ENCODE results near the gene RTEL1.
"Not testable (repeated sequence)": the region's sequence is repeated elsewhere in the genome, so short reads cannot be mapped to it uniquely, and the experiment has no call there.

RTEL1 gene

DNA sequence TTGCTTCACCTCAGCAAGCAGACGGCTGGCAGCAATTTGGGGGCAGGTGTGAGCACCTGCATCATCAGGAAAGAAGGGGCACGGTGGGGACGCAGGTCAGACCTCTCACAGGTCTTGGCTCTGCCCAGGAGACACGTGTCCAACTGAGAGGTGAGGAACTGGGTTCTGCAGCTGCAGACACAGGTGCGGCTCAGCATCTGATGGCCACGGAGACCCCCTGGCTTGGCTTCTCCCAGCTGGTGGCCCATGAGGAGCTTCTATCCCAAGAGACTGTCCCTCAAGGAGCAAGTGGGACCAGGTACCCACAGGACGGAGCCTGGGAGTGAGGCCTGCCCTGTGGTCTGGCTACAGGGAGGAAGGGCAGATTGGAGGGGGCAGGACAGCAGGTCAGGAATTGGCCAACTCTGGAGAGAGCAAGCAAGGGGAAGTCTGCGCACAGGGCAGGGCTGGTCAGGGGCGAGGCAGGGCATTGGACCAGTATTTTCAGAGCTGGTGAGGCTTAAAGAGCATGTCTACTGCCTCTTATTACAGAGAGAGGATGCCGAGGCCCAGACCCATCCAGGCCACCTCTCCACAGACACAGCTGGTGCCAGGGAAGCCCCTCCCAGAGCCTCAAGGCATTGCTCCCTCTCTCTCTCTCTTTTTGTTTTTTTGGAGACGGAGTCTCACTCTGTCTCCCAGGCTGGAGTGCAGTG is 9.1 kb upstream of the RTEL1 start:
- DNase-seq (ENCODE audit: low read depth) = no peak

DNA sequence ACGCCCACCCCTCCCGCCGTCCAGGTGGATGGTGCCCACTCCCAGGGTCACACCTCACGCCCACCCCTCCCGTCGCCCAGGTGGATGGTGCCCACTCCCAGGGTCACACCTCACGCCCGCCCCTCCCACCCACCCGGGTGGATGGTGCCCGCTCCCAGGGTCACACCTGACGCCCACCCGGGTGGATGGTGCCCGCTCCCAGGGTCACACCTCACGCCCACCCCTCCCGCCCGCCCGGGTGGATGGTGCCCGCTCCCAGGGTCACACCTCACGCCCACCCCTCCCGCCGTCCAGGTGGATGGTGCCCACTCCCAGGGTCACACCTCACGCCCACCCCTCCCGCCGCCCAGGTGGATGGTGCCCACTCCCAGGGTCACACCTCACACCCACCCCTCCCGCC is 7.6 kb upstream of the RTEL1 start:
- DNase-seq (ENCODE audit: low read depth) = not testable (repeated sequence)

DNA sequence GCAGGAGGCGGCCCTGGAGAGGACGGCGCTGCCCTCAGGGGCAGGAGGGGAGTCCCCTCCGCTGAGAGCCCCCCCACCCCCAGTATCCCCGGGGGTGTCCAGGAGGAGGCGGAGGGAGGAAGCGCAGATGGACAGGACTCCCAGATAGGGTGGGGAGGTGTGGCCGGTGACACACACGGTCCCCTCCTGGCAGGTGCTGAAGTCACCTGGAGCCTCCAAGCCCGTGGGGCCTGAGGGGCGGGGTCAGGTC is 6.2 kb upstream of the RTEL1 start:
- DNase-seq (ENCODE audit: low read depth) = no peak

DNA sequence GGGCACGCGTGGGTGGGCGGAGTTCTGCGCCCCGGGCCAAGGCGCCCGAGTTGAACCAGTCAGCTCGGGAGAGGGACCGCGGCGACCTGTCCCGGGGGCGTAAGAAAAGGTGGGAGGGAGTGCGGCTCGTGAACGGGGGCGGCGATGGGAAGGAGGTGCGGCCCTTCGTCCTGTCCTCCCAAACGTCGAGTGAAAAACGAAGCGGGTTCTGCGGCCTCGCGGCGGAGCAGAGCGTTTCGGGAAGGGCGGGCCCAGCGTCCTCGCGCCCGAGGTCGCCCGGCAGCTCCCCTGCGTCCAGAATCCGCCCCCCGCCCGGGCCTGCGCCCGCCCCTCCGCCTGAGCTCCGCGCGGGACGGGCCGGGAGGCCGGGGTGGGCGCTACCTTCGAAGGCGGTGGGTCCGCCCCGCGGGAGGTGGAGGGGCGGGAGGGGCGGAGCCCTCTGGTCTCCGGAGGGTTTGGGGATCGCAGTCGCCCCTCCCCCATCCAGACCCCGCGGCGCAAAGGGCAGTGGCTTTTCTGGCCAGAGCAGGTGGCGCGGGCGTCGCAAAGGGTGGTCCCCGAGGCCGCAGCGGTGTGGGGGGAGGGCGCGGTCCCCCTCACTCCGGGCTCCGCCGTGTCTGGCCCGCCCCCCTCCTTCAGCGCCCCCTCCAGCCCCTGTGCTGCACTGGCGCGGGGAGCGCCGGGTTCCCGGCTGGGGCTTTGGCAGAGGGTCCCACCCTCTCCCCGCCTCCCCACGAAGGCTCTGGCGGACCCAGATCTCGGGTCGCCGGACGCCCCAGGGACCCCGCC is 5.7 kb upstream of the RTEL1 start:
- DNase-seq (ENCODE audit: low read depth) = no peak

DNA sequence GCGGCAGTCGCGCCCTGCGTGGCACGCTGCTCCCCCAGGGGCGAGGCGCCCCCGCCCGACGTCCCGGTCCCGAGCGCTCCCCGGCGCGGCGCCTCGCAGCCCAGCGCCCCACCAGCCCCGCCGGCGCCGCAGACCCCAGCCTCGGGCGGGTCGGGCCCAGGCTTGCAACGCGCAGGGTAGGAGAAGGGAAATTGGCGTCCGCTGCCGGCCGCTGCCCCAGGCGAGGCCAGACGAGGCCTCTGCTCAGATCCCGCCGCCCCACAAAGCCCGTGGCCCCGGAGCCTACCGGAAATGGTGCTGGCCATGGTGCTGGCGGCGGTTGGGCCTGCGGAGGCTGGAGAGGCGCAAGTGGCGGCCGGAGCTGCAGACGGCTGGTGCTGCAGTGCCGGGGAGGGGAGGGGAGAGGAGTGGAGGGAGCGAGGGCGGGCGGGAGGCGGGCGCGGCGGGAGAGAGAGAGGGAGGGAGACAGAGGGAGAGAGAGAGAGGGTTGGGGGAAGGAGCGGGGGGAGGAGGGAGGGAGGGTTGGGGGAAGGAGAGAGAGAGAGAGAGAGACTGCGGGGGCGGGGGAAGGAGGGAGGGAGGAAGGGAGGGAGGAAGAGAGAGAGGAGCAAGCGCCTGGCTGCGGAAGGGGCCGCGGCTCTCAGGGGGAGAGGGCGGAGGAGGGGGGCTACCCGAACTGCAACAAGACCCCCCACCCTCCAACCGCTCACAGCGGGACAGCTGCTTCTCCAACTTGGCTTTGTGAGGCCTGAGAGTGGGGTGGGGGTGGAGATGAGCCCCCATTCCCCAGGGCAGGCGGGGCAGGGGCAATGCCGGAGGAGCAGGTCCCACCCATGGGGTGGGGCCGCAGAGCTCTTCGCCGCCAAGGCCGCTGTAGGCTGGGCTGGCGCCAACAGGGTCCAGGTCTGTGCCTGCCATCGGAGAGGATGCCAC is 4.8 kb upstream of the RTEL1 start, which contains the start of gene STMN3:
STMN3 (minus strand) TSS at position 384 of the 933 bp plus-strand sequence; CDS start at position 305, 79 bp downstream.
- no peak for DNase-seq (ENCODE audit: low read depth)

DNA sequence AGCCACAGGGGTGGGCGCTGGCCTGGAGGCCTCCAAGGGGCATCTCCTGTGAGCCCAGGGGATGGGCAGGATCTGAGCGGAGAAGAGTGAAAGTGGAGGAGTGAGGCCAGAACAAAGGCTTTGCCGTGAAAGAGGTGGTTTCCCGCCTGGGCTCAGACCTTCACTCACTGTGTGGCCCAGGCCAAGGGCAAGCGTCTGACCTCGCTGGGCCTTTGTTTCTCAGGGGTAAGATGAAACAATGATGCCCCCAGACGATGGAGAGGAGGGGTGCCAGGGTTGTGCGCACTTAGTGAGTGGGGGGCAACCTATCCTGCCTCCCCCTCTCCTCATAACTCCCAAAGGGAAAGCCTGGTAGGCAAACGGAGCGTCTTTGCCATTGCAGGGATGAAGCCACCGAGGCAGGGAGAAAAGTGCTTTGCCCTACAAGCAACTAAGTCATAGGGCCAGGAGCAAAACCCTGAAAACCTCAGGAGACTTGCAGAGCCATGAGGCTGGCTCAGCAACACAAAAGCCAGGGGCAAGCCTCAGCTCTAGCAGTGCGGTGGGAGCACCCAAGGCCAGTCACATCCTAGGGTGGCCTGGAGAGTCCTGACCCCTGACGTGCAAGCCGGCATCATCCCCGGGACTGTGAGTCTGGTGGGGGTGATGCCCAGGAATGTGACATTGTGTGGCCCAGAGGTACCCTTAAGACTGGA is 4.0 kb upstream of the RTEL1 start:
- no peak for DNase-seq (ENCODE audit: low read depth)

DNA sequence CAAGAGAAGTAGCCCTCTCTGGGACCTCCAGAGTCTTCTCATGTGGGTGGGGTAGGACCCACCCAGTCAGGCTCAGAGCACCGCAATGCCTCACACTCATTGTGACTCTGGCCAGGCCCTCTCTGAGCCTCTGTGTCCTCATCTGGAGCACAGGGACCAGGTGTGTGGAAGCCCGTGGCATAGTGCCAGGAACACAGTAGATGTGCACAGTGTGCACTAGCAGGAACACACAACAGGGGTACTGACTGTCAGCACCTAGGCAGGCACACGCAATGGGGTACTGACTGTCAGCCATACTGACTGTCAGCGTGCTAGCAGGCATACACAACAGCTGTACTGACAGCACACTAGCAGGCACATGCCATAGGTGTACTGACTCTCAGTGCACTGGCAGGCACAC is 2.9 kb upstream of the RTEL1 start:
- DNase-seq (ENCODE audit: low read depth) = no peak

DNA sequence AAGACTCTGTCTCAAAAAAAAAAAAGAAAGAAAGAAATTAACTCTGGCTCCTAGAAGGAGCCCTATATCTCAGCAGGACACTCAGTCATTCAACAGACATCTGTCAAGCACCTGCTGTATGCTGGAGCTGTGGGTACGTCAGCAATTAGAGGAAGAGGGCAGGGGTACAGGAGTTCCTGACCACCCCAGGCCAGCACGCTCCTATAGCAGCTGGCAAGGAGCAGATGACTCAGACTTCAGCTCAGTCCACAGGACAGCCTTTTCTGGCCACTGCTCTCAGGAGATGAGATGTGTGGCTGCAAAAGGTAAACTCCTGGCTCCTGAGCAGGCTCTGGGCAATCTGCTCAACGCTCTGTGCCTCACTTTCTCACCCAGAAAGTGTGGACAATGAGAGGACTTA is 1.7 kb upstream of the RTEL1 start:
- DNase-seq (ENCODE audit: low read depth) = no peak

DNA sequence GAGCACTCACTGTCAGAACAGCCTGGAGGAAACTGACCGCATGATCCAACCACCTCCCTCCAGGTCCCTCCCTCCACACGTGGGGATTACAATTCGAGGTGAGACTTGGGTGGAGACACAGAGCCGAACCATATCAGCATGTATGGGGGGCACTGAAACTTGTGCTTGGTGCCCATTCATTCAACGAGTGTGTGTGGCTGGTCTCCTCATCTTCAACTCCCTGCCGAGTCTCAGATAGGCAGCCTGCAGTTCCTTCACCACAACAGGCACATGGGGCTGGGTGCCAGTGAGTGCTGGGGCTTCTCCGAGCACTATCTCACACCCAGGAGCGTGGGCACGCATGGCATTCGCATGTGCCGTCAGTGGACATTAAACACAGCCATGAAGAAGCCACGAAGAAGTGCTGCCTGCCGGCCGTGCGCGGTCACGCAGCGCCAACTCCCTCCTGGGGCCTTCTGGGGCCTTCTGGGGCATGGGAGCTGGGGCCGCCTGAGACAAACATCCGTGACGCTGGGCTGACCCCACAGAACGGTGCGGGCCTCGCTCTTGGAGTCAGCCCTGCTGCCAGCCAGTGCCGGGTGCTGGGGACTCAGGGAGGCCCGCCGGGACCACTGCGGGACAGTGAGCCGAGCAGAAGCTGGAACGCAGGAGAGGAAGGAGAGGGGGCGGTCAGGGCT is 714 bp upstream of the RTEL1 start:
- no peak for DNase-seq (ENCODE audit: low read depth)

DNA sequence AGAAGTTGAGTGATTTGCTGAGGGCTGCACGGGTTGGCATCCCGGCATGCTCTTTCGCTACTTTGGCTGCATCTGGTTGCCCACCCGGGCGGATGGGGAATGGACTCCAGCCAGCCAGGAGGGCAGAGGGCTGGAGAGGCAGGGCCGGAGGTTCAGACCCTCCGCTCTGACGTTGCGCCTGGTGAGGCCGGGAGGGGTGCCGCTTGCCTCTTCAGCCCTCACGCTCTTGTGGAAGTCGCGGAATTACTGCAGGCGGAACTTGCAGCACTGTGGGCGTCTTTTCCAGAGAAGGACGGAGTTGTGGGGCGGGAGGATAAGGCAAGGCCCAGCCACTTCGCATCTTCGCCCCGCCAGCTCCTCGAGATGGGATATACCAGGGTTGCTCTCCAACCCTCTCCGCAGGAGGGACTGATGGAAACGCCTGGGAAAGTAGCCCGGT is 656 bp downstream of the RTEL1 start:
- no peak for DNase-seq (ENCODE audit: low read depth)

DNA sequence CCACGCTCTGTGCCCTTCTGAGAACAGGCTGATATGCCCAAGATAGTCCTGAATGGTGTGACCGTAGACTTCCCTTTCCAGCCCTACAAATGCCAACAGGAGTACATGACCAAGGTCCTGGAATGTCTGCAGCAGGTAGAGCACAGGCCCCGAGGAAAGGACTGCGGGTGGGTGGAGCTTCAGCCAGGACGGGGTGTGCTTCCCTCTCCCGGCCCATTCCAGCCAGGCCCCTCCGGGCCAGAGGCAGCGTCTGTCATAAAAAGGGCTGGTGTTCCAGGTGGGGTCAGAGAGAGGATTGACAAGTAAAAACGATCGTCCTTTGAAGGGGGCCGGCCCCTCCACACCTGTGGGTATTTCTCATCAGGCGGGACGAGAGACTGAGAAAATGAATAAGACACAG is 1.3 kb downstream of the RTEL1 start:
- no peak for DNase-seq (ENCODE audit: low read depth)

DNA sequence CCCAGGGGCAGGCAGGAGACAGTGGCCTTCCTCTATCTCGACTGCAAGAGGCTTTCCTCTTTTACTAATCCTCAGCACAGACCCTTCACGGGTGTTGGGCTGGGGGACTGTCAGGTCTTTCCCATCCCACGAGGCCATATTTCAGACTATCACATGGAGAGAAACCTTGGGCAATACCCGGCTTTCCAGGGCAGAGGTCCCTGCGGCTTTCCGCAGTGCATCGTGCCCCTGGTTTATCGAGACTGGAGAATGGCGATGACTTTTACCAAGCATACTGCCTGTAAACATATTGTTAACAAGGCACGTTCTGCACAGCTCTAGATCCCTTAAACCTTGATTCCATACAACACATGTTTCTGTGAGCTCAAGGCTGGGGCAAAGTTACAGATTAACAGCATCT is 2.1 kb downstream of the RTEL1 start:
- DNase-seq (ENCODE audit: low read depth) = not testable (repeated sequence)

DNA sequence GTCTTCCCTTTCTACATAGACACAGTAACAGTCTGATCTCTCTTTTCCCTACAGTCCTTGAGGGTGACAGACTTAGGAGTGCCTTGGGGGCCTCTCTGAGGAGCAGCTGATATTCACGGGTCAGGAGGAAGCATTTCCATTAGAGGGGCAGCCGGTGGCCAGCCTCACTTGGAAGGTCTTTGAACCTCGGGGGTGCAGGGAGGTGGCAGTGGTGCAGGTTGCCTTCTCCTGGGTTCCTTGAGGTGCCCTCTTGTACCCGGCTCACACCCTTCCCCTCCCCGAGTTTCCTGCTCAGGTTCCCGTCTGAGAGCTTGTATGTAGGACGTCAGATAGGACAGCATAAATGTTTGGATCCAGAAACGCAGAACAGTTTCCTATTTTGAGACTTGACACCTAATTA is 2.5 kb downstream of the RTEL1 start:
- no peak for DNase-seq (ENCODE audit: low read depth)

DNA sequence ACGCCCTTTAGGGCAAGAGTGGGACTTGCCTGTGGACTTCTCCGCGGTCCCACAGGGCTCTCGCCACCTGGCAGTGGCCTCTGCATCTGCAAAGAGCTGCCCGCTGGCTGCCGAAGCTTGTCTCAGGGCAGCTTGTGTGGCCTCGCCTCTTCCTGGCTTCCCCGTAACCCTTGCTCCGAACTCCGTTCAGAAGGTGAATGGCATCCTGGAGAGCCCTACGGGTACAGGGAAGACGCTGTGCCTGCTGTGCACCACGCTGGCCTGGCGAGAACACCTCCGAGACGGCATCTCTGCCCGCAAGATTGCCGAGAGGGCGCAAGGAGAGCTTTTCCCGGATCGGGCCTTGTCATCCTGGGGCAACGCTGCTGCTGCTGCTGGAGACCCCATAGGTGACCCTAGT is 3.0 kb downstream of the RTEL1 start:
- DNase-seq (ENCODE audit: low read depth) = no peak

DNA sequence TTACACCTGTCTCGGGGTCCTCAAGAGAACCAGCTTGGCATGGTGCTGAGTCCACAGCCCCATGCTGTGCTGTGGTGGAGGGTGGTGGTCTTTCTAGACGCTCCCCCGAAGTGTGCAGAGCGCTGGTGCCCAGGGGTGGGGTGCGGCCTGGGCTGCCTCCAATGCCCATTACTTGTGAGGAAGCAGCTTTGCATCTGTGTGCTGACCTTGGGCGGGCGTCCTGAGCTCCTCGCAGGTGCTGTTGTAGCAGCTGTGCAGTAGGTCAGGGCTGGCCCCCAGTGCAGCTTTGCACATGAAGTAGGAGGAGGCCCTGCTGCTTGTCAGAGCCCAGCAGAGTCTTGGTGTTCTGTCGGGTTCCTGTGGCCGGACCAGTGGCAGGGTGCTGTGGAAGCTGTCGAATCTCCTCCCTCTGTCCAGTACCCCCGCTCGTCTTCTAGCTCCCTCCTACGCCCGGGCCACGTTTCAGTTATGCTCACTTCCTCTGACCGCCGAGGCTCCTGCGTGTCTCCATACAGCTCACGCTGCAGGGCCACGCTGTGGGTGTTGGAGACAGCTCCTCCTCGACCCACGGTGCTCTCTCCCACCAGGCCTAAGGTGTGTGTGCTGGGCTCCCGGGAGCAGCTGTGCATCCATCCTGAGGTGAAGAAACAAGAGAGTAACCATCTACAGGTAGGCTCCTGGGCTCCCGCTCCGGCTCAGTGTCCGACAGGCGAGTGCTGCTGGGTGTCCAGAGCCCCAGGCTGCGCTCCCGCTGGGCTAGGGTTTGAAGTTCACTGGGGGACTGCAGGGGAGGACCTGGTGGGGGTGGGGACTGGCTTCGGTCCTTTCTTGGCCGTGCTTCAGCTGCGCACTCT is 4.1 kb downstream of the RTEL1 start:
- no peak for DNase-seq (ENCODE audit: low read depth)

DNA sequence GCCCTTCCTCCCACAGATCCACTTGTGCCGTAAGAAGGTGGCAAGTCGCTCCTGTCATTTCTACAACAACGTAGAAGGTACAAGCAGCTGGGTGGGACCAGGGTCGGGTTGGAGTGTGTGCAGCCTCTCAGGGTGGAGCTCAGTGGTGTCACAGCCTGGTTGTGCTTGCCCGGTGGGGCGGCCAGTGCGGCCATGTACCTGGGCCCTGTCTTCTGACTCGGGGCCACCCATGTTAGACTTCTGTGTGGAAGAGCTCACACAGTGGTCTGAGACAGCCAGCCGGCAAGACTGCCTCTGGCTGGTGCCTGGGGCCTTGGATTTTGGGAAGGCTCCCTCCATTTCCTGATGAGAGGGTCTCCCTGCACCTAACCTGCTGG is 4.7 kb downstream of the RTEL1 start:
- no peak for DNase-seq (ENCODE audit: low read depth)

DNA sequence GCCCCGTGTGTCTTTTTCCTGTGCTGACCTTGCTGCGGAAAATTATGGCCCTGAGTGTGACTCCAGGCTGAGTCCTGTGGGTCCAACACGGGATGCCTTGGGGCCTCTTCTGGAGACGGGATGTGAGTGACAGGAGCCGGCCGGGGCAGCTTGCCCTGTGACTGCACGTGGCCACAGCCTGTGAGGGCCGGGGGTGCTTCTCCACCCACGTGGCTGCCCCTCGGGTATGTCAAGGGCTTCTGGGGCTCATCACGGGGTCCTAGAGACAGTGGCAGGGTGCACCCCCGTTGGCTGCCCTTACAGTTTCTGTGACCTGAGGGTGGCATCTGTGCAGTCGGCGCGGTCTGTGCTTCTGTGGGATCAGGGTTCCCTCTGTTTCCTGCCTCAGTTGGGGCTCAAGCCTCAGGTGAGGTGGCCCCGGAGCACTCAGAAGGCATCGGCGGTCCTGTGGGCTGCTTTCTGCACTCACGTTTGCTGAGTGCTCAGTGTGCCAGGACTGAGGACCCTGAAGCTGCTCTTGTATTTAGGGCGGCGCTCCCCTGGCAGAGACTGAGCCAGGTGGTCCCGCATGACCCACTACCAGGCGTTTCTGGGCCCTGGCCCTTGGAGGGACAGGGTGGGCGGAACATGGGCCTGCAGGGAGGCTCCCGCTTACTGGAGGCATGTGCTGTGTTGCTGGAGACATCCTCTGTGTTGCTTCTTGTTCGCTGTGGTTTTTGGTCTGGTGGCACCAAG is 5.4 kb downstream of the RTEL1 start:
- no peak for DNase-seq (ENCODE audit: low read depth)

DNA sequence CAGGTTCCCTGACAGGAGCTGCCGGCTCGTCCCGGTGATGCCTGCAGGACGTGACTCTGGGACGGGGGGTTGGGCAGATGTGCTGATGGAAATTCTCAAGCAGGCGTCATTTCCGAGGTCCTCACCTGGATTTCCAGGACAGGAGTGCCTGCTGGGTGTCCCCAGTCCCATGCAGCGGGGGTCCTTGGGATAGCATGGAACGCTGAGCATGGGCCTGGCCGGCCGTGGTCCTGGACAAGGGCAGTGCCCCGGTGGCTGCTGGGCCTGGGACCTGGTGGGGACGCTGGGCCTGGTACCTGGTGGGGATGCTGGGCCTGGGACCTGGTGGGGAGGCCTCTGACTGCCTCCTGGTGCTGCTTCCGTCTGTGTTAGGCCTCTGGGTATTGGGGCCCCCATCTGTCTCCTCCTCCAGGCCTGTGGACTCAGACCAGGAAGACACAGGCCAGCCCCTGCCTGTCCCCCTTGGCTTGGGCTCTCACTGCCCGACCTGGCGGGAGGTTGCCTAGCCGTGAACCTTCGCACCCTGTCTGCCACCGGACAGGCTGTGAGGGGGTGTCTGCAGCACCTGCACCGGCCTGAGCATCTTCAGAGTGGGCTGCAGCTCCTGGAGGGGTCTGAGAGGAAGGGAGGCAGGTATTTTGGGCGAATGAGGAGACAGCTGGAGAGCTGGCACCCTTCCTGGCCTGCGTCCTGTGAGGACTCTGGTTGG is 6.2 kb downstream of the RTEL1 start:
- DNase-seq (ENCODE audit: low read depth) = no peak
